GM21529 (cell line): Measurements from ENCODE around the gene KSR1.

ENCODE experiments used
- ATAC-seq: cut with Tn5 transposase; IDR thresholded peaks from one replicate; pipeline ENCODE4 v1.9.1; 2021; ENCODE audit not compliant: unreplicated experiment

Gene KSR1

GRCh38 chr17:27513849-27514248 lies 57.6 kb downstream of the KSR1 start:
- ATAC-seq: no peak

GRCh38 chr17:27514595-27515413 lies 58.6 kb downstream of the KSR1 start:
- ATAC-seq: no peak

DNA sequence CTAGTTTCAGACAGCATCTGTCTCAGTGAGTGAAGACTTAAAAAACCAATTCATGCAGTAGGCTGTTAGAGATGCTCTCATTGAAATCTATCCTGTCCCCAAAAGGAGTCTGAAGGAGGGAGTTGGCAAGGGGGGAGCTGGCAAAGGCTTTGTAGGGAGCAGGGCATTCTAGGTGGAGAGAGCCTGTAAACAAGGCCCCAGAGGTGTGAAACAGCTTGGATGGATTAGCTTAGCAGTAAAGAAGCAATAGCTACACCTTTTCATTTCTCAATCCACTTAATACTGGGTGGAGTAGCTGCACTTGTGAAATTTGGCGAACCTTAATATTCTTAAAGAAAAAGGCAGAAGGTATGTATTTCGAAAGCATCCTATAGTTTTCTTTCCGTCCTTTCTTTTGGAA lies 61.8 kb downstream of the KSR1 start:
- ATAC-seq: no peak

DNA sequence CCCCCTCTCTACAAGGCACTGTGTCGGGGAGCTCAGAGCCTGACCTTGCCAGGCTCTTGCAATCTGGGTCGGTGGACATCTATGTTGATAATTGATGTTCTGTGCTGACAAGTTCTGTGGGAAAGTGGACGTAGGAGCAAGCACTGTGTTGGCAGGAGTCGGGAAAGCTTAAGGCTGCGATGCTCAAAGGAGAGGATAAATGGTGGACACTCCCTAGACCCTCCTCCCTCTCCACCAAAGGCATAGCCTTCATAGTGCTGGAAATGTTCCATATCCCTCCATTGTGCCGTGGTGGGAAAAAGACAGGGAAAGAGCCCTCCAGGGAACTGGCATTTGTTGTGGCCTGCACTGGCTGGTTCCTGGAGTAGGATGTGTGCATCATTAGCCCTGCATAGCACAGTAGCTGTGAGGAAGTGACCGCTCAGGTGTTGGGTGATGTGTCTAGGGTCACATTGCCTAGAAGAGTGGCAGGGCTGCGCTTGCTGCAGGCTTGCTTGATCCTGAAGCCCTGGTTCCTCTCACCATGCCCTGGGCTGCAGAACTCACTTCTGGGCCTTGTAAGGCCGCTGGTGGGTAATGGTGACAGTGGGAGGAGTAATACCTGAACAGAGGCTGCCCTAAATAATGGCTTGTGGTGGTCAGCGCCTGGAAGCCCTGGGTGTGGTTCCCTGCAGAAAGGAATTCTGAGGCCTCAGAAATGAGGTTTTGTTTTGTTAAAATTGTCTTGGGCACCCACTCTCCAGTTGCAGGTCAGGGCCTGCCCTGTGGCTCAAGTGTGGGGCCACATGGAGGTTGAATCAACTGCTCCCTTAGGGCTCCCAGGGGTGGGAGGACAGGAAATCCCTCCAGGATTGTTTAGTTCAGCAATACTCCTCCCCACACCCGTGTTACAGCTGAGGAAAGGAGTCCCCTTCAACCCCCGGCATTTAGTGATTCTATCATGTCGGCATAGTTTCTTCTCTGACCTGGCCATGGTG lies 62.6 kb downstream of the KSR1 start:
- no peak for ATAC-seq

DNA sequence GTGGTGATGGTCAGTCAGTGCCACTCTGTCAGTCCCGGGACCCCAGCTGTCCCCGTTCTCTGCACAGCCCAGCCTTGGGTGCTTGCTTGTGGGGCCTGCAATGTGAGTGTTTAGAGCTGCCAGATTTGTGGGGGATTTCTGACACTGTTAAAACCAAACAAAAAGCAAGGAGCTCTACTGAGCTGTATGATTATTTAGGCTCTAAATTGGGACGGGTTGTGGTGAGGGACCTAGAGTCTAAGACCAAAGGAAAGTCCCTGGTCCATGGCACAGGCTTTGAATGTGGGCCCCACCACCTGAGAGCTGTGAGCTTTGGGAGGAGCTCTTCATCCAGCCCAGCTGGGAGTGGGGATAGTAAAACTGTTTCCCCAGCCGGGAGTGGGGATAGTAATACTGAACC lies 63.3 kb downstream of the KSR1 start:
- peak; percentile 52 for ATAC-seq

DNA sequence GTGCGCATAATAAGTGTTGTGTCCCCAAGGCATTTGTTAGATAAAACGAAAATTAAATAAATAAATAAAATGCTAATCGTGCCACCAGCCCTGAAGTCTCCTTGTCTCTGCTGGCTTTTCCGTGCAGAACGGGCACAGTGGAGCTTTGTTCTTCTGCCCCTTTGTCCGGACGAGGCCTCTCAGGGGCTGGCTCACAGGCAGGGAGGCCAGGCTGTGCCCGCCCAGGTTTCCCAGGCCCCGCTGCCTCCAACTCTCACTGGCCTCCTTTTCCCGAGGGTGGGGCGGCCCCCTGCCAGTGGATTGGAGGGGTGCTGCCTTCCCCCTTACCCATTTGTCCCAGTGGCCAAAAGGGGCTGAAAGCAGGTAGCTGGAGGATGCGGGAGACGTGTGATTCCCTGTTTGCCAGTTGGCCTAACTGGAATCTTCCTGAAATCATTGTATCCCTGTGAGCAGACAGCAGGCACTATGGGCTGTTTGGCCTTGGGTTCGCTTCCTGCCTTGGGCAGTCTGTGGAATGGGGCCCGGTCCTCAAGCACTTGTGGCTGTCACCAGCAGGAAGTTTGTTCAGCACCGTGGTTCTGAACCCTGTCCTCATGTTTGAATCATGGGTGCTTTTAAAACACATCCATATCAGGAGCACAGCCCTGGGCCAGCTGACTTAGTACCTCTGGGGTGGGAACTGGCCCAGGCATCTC lies 64.4 kb downstream of the KSR1 start:
- ATAC-seq: no peak

- no peak for ATAC-seq
Measured at GRCh38 chr17:27521281-27522027, 65.2 kb downstream of the KSR1 start.

- no peak for ATAC-seq
Measured at GRCh38 chr17:27522028-27522635, 65.9 kb downstream of the KSR1 start.

DNA sequence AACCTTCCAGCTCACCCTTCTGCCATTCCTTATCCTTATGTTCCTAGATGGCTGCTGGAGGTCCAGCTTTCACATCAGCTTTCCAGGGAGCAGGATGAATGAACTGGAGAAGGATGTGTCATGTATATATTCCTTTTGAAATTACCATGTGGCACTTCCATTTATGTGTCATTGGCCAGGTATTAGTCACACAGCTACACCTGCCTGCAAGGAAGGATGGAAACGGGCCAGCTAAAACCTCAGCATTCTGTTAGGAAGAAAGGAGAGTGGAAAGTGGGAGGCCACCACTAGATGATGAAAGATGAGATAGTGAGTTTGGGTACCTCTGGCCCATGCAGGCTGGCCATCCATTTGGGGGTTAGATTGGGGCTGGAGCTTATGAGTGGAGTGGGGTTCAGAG lies 67.5 kb downstream of the KSR1 start:
- no peak for ATAC-seq

- ATAC-seq: no peak
Measured at GRCh38 chr17:27524594-27524993, 68.3 kb downstream of the KSR1 start.

DNA sequence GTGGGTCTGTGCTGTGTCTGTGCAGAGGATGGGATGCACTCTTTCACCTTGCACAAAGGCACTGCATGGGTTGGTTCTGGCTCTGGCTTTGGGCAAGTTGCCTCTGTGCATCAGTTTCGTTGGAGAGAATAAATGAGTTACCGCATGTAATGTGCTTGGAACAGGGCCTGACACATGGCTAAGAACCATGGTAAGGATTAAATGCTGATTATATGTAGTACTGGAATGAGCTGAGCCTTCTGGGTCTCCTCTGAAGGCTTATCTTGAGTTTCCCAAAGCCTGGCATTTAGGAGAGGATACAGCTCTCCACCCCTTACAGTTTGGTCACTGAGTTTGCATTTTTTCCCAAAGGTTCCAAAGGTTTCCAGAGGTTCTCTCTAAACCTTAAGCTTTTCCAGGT lies 69.1 kb downstream of the KSR1 start:
- ATAC-seq: no peak

- no peak for ATAC-seq
Measured at GRCh38 chr17:27525836-27526603, 69.8 kb downstream of the KSR1 start.

DNA sequence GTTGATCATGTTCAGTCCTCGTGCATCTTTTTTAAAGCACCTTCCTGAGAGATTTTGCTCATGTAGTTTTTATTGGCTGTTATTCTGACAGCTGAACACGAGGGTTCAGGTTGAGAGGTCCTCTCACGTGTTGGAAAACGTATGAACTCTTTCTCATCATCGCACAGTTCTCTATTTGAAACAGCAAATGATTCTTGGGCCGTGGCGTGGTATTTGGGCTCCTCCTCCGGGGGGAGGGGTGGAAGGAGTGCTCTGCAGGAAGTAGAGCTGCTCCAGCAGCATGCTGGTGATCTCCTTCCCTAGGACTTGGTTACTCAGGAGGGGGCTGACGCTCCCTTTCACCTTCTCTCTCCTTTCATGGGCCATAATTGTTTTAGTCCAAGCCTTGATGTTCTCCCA lies 70.4 kb downstream of the KSR1 start:
- ATAC-seq: peak; percentile 51

GRCh38 chr17:27529230-27529796 lies 73.1 kb downstream of the KSR1 start:
- ATAC-seq: no peak

DNA sequence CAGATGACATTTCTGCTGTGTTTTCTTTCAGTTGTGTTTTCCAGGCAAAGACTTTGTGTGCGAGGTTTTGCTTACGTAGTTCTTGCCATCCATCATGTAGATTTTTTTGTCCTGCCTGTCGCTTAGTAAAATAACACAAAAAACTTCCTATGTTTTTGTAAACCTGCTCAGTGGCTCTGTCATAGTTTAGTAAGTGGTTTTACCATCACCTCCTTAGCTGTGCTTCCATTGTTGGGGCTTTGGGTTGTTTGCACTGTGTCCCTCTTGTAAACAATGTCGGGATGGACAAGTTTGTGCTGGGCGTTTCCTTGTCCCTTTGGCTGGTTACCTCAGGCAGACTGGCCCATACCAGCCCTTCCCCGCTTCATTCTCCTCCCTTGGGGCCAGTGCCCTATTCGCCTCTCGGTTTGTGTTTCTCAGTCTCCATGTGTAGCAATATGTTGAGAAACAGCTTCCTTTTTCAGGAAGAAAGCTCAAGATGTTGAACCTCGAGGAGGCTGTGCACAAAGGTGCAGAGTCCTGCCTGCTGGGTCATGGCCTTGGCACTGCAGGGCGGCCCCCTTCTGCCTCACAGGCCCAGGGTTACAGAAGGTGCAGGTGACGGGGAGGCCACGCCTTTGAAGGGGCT lies 74.6 kb downstream of the KSR1 start:
- peak; percentile 44 for ATAC-seq

DNA sequence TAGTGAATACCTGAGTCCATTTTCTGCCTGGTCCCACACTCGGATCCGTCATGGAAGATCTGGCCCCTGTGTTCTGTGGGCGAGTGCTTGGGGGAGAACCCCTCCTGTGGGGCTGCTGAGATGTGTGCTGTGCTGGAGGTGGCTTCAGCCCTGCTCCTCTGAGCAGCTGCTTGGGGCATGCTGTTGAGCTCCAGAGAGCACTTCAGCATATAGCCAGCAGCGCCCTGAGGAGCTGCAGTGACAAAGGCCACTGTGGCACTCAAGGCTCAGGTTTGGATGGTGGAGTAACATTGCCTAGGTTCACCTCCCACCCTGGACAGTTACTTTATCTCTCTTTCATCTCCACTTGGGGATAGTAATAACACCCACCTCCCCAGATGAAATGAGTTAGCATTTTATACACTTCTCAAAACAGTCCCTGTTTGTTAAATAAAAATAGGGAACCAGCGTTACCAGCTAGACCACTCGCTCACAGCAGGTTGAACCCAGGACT lies 75.3 kb downstream of the KSR1 start:
- no peak for ATAC-seq

- no peak for ATAC-seq
Measured at GRCh38 chr17:27532269-27533263, 76.3 kb downstream of the KSR1 start.
